MCF 10A (cell line): Measurements from ENCODE around the gene ZNF22. TPM values are rescaled to one million over a fixed set of nuclear protein-coding genes. Genes with fewer than 3 reads are reported as not detected.
"Not testable (repeated sequence)": the region's sequence is repeated elsewhere in the genome, so short reads cannot be mapped to it uniquely, and the experiment has no call there.

ENCODE experiments used
- BruUV-seq: library from RNA; stranded (reverse); fragments of 400-500 nt; replicated peaks from 2 replicates; lab custom pipeline; 2021; lab: Mats Ljungman, UMichigan
- CTCF ChIA-PET: fragments of 300-600 bp; sonication (Branson Sonifier 250); formaldehyde crosslinking; extraction: SDS; loops from one replicate; lab custom pipeline; 2021; ENCODE audit warnings: antibody characterized with exemption, inconsistent platforms; lab: Yijun Ruan, JAX
- POLR2A ChIA-PET: fragments of 300-600, 350-650 bp; sonication (Branson Sonifier 250); formaldehyde crosslinking; extraction: SDS; loops from one replicate; lab custom pipeline; 2020; ENCODE audit warnings: antibody characterized with exemption, inconsistent platforms; lab: Yijun Ruan, JAX
- DNase-seq: peaks from one replicate; pipeline ENCODE4 v3.0.0-alpha.2; 2018; ENCODE audit not compliant: unreplicated experiment
- H3K27ac Mint-ChIP-seq: one replicate; pipeline ENCODE4 v1.8.0; 2022; ENCODE audit warnings: mild to moderate bottlenecking, low read depth, mixed read lengths; ENCODE audit not compliant: unreplicated experiment
- H3K27me3 Mint-ChIP-seq: one replicate; pipeline ENCODE4 v1.8.0; 2022; ENCODE audit warnings: mixed read lengths; ENCODE audit not compliant: insufficient read depth, unreplicated experiment
- H3K36me3 Mint-ChIP-seq: one replicate; pipeline ENCODE4 v1.8.0; 2022; ENCODE audit warnings: mild to moderate bottlenecking, moderate library complexity, mixed read lengths; ENCODE audit not compliant: insufficient read depth, unreplicated experiment
- H3K4me1 Mint-ChIP-seq: one replicate; pipeline ENCODE4 v1.8.0; 2022; ENCODE audit warnings: mixed read lengths; ENCODE audit not compliant: insufficient read depth, unreplicated experiment
- H3K4me3 Mint-ChIP-seq: one replicate; pipeline ENCODE4 v1.8.0; 2022; ENCODE audit warnings: mild to moderate bottlenecking, moderate library complexity, mixed read lengths; ENCODE audit not compliant: unreplicated experiment
- H3K9me3 Mint-ChIP-seq: one replicate; pipeline ENCODE4 v1.8.0; 2022; ENCODE audit warnings: mixed read lengths; ENCODE audit not compliant: unreplicated experiment
- CTCF ChIP-seq: fragments of 200-600 bp; IDR thresholded peaks from one replicate; pipeline ENCODE4 v1.8.0; 2022; ENCODE audit warnings: antibody characterized with exemption, mild to moderate bottlenecking; ENCODE audit not compliant: unreplicated experiment
- intact Hi-C: fragments of 100-400 bp; cut with micrococcal nuclease; formaldehyde crosslinking; loops from 2 replicates; pipeline ENCODE4 v1.14.1; 2022
- total RNA-seq: library from RNA; stranded (reverse); gene quantifications from 2 replicates; pipeline ENCODE4 v1.2.3, GENCODE V29; 2022

Gene ZNF22
- total RNA-seq, 1 experiment from 2014 or later: 8.5 TPM

GRCh38 chr10:45006276-45007030 lies 5.7 kb downstream of the ZNF22 start:
- Mint-ChIP-seq H3K27ac (no peak overlapping the region), H3K4me1 (peaks cover 6% of the 10 kb centered on the region), H3K4me3 (no peak overlapping the region), H3K36me3 (peaks cover 16% of the 10 kb centered on the region), H3K27me3 (no peaks in the 10 kb centered on the region), H3K9me3 (no peaks in the 10 kb centered on the region)
- TF ChIP-seq CTCF: no peak
- no peak for DNase-seq
- BruUV-seq: no TSS peak
- intact Hi-C loops: loop anchor here (5.0 to 10.0 kb wide), 2 partner anchors 461 to 1018 kb away; no protein-coding TSS in a partner anchor
- ChIA-PET POLR2A (no interaction called here), CTCF (interaction anchor here (0.6 to 3.1 kb wide), 7 partner anchors 8 to 244 kb away, joined by 3 to 20 read pairs (median 4); no protein-coding TSS in a partner anchor)

- Mint-ChIP-seq H3K9me3 (no peaks in the 10 kb centered on the region), H3K27ac (no peak overlapping the region), H3K27me3 (no peaks in the 10 kb centered on the region), H3K4me3 (no peak overlapping the region), H3K4me1 (no peaks in the 10 kb centered on the region), H3K36me3 (peaks cover 6% of the 10 kb centered on the region)
- DNase-seq: peak; percentile 89
- intact Hi-C loops: loop anchor here (2.0 to 10.0 kb wide), 3 partner anchors 226 to 1016 kb away; no protein-coding TSS in a partner anchor
- no TSS peak for BruUV-seq
- ChIA-PET CTCF (interaction anchor here (0.6 to 3.1 kb wide), 17 partner anchors 10 to 1501 kb away, joined by 3 to 20 read pairs (median 3); no protein-coding TSS in a partner anchor), POLR2A (no interaction called here)
- peak; percentile 63 for TF ChIP-seq CTCF
Observed at GRCh38 chr10:45008524-45009161, 7.9 kb downstream of the ZNF22 start.

- H3K27ac Mint-ChIP-seq, BruUV-seq, POLR2A ChIA-PET, CTCF ChIA-PET, H3K27me3 Mint-ChIP-seq, H3K4me1 Mint-ChIP-seq, H3K36me3 Mint-ChIP-seq, H3K4me3 Mint-ChIP-seq, DNase-seq, H3K9me3 Mint-ChIP-seq, intact Hi-C loops: not testable (repeated sequence)
Observed at GRCh38 chr10:45014557-45014956, 13.8 kb downstream of the ZNF22 start.

GRCh38 chr10:45015590-45015989 lies 14.9 kb downstream of the ZNF22 start:
- peaks cover 6% of the 10 kb centered on the region for H3K4me1 Mint-ChIP-seq
- no peak overlapping the region for H3K27ac Mint-ChIP-seq
- no peak for TF ChIP-seq CTCF
- H3K36me3 Mint-ChIP-seq: no peaks in the 10 kb centered on the region
- no peak for DNase-seq
- H3K9me3 Mint-ChIP-seq: no peaks in the 10 kb centered on the region
- ChIA-PET POLR2A (no interaction called here), CTCF (interaction anchor here (1.2 kb wide), 1 partner anchor 217 kb away, joined by 3 read pairs; no protein-coding TSS in a partner anchor)
- no peak overlapping the region for H3K4me3 Mint-ChIP-seq
- intact Hi-C loops: no loop called here
- no peaks in the 10 kb centered on the region for H3K27me3 Mint-ChIP-seq
- BruUV-seq: no TSS peak
